GM21390 (cell line): Measurements from ENCODE around the gene RMND1.
A peak's percentile ranks its signal among the peaks of the same experiment; 100 is the strongest.
"Not testable (repeated sequence)": the region's sequence is repeated elsewhere in the genome, so short reads cannot be mapped to it uniquely, and the experiment has no call there.

Source experiments
- ATAC-seq: cut with Tn5 transposase; IDR thresholded peaks from one replicate; pipeline ENCODE4 v1.9.1; 2021; ENCODE audit not compliant: unreplicated experiment

Gene RMND1

DNA sequence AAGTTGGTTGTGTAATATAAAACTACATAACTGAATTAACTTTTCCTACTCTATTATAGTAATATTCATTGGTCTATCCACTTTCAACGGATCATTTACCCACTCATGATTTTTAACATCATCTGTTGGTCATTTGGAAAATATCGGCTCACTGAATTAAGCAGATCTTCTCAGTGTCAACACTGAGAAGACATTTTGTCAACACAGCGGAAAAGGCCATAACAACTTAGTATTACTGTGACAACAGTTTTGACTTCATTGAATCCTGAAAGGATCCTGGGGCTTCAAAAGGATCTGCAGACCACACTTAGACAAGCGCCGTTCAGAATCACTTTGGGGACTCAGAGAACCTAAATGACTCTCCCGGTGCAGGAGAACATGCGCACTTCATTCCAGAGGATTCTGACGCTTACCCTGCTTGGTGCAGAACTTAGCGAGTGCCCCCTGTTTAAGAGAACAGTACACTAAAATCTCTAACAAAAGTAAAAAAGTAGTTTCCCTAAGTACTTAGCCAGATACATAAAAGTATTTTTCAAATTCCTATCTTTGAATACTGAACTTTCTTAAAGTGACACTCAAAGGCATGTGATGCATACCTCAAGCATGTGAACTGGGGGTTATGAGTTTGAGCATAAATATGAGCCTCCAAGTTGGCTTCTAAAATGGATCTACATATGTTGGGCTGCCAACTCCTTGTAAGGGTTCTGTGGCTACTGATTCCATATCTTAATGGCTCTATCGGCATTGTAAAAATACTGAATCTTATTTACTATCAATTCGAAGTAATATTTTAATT lies 64.6 kb downstream of the RMND1 start:
- no peak for ATAC-seq

DNA sequence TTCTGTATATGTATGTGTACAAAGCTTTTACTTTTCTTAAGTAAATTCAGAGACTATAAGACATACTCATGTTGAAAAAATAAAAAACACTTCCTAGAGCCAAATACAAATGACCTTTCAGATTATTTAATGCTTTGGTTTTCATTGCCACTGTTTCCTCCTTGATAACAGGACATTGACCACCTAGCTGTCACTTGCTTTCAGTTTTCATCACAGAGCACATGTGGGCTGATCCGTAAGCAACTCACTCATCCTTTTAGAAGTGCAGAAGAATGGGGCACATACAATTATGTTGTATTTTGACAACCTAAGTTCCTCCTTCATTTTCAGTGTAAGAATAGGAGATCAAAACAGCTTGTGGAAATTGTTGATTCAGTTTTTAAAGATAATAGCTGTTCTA lies 66.7 kb downstream of the RMND1 start:
- no peak for ATAC-seq

DNA sequence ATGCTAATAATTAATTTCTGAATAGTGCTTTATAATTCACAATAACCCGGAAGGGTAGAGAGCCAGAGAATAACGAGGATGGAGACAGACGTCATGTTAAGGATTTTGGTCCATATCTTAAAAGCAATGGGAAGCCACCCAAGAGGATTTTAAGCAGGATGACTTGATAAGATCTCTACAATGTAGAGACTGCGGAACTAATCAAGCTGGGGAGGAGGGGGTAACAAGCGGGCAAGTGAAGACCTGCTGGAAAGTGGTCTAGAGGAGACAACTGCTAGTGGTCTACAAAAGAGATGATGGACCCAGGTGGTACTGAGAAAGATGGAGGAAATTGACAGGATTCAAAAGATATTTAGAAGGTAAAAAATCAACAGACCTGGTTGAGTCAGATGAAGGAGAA lies 67.8 kb downstream of the RMND1 start:
- no peak for ATAC-seq

DNA sequence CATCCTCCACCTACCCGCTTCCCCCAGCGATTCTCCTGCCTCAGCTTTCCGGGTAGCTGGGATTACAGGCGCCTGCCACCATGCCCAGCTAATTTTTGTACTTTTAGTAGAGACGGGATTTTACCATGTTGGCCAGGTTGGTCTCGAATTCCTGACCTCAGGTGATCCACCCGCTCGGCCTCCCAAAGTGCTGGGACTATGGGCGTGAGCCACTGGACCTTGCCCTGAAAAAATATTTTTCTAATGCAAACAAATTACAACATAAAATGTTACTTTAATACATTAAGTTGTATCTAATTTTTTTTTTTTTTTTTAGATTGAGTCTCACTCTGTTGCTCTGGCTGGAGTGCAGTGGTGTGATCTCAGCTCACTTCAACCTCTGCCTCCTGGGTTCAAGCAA lies 69.3 kb downstream of the RMND1 start:
- ATAC-seq, result not testable (repeated sequence)

DNA sequence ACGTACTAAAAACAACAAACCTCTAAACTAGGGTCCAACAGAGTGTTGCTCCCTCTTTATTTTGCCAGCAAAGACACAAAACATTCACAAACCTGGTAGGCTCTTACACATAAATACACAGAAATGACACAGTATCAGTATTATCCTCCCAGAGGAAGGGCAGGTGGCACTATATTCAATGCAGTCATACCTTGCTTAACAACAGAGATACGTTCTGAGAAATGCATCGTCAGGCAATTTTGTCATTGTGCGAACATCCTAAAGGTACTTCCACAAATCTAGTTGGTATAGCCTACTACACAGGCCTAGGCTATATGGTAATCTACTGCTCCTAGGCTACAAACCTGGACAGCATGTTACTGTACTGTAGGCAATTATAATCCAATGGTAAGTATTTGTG lies 70.2 kb downstream of the RMND1 start:
- no peak for ATAC-seq

DNA sequence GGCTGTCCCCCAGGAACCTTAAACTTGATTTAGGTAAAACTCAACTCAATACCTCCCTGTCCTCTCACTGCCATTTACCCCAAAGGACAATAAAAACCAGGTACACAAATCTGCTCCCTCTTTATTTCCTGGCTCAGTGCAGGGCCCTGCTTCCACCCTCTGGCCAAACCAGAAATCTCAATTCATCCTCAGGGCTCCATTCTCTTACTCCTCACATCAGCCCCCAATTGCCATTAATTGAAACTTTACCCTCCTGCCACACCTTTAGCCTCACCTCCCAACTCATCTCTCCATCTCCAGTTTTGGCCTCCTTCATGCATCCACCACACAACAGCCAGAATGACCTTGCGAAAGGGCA lies 71.1 kb downstream of the RMND1 start:
- ATAC-seq, result no peak

DNA sequence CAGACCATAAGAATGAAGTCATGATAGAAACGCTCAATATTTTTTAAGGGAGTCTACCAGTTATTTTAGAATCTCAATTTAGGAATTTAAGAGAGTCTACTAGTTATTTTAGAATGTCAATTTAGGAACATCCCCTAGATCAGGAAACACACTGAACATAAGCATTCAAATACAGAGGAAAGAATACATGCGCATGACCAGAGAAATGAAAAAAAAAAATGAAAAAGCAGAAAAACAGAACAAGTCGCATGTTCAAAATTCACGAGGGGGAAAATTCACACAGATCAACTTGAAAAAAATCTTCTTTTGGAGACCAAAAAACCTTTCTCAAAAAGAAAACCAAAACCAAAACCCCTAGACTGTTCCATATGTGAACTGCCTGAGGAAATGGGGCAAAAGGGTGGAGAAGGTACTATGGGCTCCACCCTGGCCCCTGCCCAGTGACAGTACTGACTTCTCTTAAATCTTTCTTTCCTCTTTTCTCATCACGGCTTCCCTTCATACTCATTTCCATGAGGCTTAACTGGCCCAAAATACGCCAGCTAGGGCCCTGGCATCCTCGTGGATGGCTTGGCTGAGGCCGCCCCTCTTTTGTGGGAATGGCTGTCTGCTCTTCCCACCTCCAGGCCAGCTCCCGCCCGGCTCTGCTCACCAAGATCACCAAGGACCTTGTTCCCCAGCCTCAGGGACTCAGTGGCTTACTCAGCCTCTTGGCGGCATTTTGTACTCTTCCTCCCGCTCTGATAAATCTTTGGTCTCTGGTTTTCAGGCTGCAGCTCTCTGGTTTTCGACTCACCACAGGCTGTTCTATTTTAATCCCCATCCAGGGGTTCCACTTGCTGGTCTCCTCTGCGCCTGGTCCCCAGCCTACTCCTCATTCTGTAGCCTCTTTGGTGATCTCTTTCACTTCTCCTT lies 71.7 kb downstream of the RMND1 start:
- ATAC-seq, result peak; percentile 59

DNA sequence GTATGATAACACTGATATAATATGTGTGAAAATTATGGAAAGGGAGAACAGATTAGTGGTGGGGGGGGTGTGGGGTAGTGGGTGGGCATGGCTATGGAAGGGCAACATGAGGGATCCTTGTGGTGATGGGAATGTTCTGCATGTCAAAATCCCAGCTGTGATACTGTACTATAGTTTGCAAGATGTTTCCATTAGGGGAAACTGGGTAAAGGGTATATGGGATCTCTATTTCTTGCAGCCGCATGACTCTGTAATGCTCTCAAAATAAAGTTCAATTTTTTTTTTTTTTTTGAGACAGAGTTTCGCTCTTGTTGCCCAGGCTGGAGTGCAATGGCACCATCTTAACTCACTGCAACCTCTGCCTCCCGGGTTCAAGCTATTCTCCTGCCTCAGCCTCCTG lies 74.8 kb downstream of the RMND1 start:
- no peak for ATAC-seq

DNA sequence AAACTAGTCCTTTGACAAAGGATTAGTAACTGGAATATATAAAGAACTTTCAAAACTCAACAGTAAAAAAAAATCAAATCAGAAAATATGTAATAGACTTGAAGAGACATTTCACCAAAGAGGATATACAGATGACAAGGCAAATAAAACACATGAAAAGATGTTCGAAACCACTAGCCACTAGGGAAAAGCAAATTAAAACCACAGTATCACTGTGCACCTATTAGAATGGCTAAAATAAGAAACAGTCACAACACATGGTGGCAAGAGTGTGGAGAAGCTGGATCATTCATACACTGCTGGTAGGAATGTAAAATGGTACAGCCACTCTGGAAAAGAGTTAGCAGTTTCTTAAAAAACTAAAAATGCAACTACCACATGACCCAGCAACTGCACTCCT lies 75.5 kb downstream of the RMND1 start:
- ATAC-seq, result peak; percentile 40

DNA sequence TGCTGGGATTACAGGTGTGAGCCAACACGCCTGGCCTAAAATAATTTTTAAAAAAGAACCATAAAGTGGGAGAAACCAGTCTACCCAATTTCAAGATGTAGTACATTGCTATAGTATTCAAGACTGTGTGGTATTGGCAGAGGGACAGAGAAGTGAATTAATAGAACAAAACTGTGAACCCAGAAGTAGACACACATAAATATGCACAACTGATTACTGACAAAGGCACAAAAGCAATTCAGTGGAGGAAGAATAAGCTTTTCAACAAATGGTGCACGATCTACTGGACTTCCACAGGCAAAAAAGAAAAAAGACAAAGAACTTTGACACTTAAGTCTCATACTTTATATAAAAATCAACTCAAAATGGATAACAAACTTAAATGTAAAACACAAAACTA lies 76.1 kb downstream of the RMND1 start:
- ATAC-seq, result no peak

DNA sequence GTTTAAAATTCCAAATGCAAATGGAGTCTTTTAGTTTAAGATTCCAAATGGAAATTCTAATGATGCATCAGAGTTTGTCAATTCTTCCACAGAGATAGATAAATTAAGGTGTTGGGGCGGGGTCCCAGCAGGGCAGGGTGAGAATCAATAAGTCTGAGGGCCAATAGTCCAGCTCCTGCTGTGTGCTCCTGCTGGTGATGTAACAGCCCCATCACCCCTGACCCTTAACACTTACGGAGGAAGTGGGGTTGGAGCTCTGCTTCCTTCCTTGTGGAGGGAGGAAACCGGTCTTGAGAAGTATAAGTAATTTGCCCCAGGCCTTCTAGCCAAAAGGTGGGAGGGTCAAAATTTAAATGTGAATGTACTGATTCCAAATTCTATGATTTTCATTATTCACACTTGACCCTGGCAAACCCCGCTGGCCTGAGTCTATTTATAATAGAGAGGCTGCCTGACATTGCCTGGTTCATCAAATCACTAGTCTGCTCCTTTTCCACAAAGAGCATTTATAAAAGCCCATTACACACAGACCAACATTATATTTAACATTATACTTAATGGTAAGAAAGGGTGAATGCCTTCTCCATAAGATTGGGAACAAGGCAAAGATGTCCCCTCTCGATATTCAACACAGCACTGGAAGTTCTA lies 77.8 kb downstream of the RMND1 start:
- no peak for ATAC-seq

DNA sequence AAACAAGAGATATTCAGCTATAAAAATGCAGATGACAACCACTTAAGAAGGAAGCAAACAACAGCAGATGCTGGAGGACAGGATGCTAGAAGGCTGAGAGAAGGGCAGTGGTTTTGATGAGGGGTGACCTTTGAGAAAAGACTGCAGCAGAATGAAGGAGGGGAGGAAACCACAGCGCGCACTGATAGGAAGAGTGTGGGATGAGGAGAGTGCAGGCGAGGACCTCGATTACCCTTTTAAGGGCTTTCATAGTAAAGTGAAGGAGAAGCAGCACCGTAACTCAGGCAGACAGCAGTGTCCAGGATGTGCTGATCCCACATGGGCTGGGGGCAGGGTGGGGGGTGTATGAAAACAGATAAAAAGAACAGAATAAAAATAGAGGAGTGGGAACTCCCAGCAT lies 79.8 kb downstream of the RMND1 start:
- ATAC-seq, result no peak

DNA sequence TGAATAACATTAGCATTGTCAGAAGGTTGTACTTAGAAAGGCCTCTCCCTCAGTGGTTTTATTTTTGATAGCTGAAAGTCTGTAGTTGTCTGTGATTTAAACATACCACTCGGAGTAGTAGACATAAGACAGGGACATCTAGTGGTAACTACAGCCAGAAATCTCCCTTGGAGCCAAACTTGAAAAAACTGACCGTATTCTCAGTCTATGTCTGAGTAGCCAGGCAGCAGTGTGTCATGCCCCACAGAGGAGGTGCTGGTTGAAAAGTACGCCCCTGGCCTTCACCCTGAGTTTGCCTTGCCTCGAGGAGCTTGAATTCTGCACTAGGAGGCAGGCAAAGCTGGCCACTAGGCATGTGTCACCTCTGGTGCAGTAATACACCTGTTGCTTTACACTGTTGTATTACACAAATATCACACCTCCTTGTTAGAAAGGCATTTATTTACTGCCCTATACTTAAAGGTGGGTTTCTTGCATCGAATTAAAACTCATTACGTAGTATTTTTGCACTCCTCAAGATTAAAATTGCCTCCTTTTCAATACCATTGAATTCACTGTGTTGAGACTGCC lies 81.3 kb downstream of the RMND1 start:
- ATAC-seq, result no peak

DNA sequence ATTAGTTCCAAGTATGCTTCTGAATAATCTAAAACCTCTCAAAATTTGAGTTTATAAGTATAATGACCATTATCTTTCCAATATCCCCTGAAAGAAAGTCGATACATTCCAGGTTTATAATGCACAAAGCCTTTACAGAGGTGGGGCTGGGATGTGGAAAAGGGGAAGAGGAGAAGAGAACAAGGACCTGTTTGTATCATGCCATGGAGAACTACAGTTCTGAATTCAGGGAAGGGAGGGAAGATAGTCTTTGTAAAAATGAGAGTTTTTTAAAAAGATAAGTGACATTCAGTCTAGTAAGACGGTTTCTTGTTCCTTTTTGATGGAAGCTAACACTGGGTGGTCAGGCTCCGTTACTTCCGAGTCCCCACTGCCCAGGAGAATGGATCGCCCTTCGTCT lies 86.7 kb downstream of the RMND1 start:
- ATAC-seq, result no peak

DNA sequence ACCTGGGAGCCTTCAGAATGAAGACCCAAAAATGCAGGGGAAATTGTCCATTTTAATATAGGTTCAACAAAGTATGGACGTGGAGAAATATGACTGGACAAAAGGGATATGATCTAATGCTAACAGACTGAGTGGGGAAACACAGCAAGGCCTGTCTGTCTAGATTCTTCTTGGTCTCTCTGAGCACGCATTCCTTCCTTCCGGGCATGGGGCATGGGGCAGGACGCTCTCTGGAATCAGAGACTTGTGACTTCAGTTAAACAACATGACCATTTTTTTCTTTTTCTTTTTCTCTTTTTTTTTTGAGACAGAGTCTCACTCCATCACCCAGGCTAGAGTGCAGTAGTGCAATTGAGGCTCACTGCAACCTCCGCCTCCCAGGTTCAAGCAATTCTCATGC lies 92.4 kb downstream of the RMND1 start:
- no peak for ATAC-seq

DNA sequence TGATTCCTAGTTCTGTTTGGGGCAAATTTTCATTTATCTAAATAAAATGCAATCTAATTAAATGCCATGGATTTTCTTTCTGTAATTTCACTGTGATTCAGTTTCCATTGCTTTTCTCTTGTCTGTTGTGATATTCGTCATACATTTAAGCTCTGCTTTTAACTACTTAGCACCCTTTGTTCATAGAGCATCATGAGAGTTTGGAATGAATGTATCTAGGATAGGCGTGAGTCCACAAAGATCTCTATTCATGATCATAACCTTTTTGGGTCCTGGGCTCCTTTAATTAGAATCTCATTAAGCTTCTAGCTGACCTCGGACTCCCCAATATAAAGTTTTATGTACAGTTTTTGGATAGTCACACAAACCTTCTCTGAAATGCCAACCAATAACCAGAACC lies 93.5 kb downstream of the RMND1 start:
- ATAC-seq, result no peak

DNA sequence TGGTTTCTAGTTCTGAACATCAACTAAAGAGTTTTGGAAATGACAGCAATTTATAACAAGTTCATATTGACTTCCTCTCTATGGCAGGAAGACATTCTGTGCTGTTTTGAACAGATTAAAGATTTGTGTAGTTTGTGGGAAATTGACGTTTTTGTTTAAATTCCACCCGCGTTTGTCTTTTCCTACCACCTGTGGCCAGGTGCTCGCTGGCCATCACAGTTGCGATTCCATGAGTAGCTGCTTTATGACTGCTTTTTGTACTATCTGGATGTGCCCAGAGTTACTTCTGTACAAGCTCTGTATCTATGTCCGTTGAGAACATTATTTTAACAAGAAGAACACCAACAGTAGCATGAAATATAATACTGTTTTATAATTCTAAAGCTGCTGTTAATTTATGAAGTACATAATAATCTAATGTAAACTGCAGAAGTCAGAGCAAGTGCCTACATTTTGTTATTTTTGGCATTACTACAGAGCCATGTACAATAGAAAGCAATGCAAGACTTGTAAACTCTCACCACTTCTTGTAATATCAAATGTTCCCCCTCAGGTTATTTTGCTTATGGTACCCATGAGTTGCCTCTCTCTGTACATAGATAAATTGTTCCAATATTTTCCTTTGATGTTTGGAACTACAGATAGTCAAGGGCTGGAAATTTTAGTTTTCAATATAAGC lies 94.0 kb downstream of the RMND1 start:
- ATAC-seq, result no peak

DNA sequence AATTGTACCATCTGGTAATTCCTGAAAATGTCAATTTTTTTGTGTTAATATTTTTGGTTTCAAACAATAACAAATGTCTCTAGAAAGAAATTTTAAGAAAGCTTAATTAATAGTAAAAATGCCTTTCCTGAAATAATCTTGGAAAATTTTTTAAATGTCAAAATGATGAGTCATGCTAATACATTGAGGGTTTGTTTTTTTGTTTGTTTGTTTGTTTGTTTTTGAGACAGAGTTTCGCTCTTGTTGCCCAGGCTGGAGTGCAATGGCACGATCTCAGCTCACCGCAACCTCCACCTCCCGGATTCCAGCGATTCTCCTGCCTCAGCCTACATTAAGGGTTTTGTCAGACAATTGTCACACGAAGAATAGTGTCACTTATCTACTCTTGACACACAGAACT lies 94.9 kb downstream of the RMND1 start:
- not testable (repeated sequence) for ATAC-seq
